Parathyroid adenoma (tissue), 2 donors: ENCODE data around the gene HELQ.

Experiments
- H2AFZ ChIP-seq: fragments of 300-600 bp; sonication (generic); one replicate; pipeline ENCODE4 v1.7.0; 2017; ENCODE audit warnings: antibody characterized with exemption, mild to moderate bottlenecking
- H3K27ac ChIP-seq: fragments of 300-600 bp; sonication (generic); one replicate; pipeline ENCODE4 v1.7.0; 2017
- H3K27me3 ChIP-seq: fragments of 300-600 bp; sonication (generic); one replicate; pipeline ENCODE4 v1.7.0; 2017; ENCODE audit warnings: low read length; ENCODE audit not compliant: control insufficient read depth, insufficient read depth
- H3K36me3 ChIP-seq: fragments of 300-600 bp; sonication (generic); one replicate; pipeline ENCODE4 v1.7.0; 2017; ENCODE audit warnings: low read length; ENCODE audit not compliant: control insufficient read depth, insufficient read depth
- H3K4me1 ChIP-seq: fragments of 300-600 bp; sonication (generic); one replicate; pipeline ENCODE4 v1.7.0; 2017; ENCODE audit warnings: control low read depth
- H3K4me2 ChIP-seq: fragments of 300-600 bp; sonication (generic); one replicate; pipeline ENCODE4 v1.7.0; 2017; ENCODE audit warnings: low read length
- H3K4me3 ChIP-seq: fragments of 300-600 bp; sonication (generic); one replicate; pipeline ENCODE4 v1.7.0; 2017; ENCODE audit warnings: low read depth, low read length
- H3K79me2 ChIP-seq: fragments of 300-600 bp; sonication (generic); one replicate; pipeline ENCODE4 v1.7.0; 2017; ENCODE audit warnings: control low read depth
- H3K9ac ChIP-seq: fragments of 300-600 bp; sonication (generic); one replicate; pipeline ENCODE4 v1.7.0; 2017; ENCODE audit warnings: mild to moderate bottlenecking
- H3K9me3 ChIP-seq: fragments of 300-600 bp; sonication (generic); one replicate; pipeline ENCODE4 v1.7.0; 2017; ENCODE audit warnings: low read length; ENCODE audit not compliant: control insufficient read depth
- CTCF ChIP-seq: fragments of 300-600 bp; sonication (generic); IDR thresholded peaks from one replicate; pipeline ENCODE4 v1.7.0; 2017; ENCODE audit warnings: antibody characterized with exemption, mild to moderate bottlenecking
- donor health status: primary hyperparathyroidism.

Gene HELQ

GRCh38 chr4:83369831-83370639, 85.6 kb downstream of the HELQ start:
- H3K4me2 ChIP-seq = no peak overlapping the region
- no peaks in the 10 kb centered on the region for H3K79me2 ChIP-seq
- no peak for TF ChIP-seq CTCF
- no peak overlapping the region for H2AFZ ChIP-seq
- H3K27me3 ChIP-seq = no peaks in the 10 kb centered on the region
- H3K9me3 ChIP-seq = no peaks in the 10 kb centered on the region
- no peak overlapping the region for H3K27ac ChIP-seq
- H3K4me1 ChIP-seq = no peaks in the 10 kb centered on the region
- no peaks in the 10 kb centered on the region for H3K36me3 ChIP-seq
- H3K4me3 ChIP-seq = no peak overlapping the region
- H3K9ac ChIP-seq = no peak overlapping the region

- H3K4me1 ChIP-seq = no peaks in the 10 kb centered on the region
- no peak overlapping the region for H2AFZ ChIP-seq
- H3K27me3 ChIP-seq = no peaks in the 10 kb centered on the region
- no peaks in the 10 kb centered on the region for H3K36me3 ChIP-seq
- no peak overlapping the region for H3K9ac ChIP-seq
- H3K79me2 ChIP-seq = no peaks in the 10 kb centered on the region
- H3K4me3 ChIP-seq = no peak overlapping the region
- no peaks in the 10 kb centered on the region for H3K9me3 ChIP-seq
- no peak overlapping the region for H3K4me2 ChIP-seq
- H3K27ac ChIP-seq = no peak overlapping the region
- no peak for TF ChIP-seq CTCF
These were observed 91.3 kb downstream of the HELQ start for GRCh38 chr4:83364312-83364711.

- H3K4me1 ChIP-seq = no peaks in the 10 kb centered on the region
- H3K27me3 ChIP-seq = no peaks in the 10 kb centered on the region
- no peak overlapping the region for H3K9ac ChIP-seq
- no peak overlapping the region for H3K4me2 ChIP-seq
- no peak overlapping the region for H3K4me3 ChIP-seq
- no peak overlapping the region for H2AFZ ChIP-seq
- no peaks in the 10 kb centered on the region for H3K36me3 ChIP-seq
- no peaks in the 10 kb centered on the region for H3K9me3 ChIP-seq
- no peak for TF ChIP-seq CTCF
- no peak overlapping the region for H3K27ac ChIP-seq
- H3K79me2 ChIP-seq = no peaks in the 10 kb centered on the region
These were observed 92.9 kb downstream of the HELQ start for GRCh38 chr4:83362492-83363329.

GRCh38 chr4:83361416-83362103, 94.1 kb downstream of the HELQ start:
- no peak overlapping the region for H3K4me3 ChIP-seq
- H3K27ac ChIP-seq = no peak overlapping the region
- H3K4me2 ChIP-seq = no peak overlapping the region
- no peaks in the 10 kb centered on the region for H3K27me3 ChIP-seq
- no peaks in the 10 kb centered on the region for H3K9me3 ChIP-seq
- H3K4me1 ChIP-seq = peaks cover 3% of the 10 kb centered on the region
- H3K9ac ChIP-seq = no peak overlapping the region
- no peaks in the 10 kb centered on the region for H3K36me3 ChIP-seq
- no peaks in the 10 kb centered on the region for H3K79me2 ChIP-seq
- TF ChIP-seq CTCF = no peak
- no peak overlapping the region for H2AFZ ChIP-seq
